ENCODE results near the gene HTR2C.

DNA sequence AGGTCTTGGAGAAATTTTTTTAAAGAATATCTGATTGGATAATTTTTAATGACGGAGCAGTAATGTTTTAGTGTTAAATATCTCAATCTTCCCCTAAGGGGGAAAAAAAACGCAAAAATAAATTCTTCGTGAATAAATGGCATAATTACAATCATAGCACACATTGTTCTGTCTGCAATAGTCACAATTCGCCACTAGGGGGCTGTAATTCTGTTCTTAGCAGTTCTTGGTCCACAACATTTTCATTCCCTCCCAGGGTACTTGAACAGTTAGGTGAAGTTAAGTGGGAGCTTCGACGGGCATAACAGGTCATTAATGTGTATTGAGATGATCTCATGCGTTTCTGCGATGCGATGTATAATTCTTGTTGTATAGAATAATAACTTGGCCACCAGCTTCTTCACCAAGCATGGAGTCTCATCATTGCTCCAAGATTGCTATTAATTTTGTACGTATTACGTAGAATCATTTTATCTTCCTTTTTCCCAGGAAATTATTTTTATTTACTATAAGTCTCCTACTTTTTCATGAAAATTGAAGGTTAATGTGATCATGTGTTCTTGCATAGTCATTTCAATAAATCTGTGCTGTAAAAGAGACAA, 27.2 kb downstream of the HTR2C start:
- TF ChIP-seq CTCF (IDR thresholded peaks at IDR 0.05) (peak; percentile 54 to 90 (median 68)), POLR2A (IDR thresholded peaks at IDR 0.05) (no peak)

All from heart left ventricle (tissue), 13 donors.